Brain microvascular endothelial cell (primary cell): ENCODE measurements around the gene RIMBP3B.
"Not testable (repeated sequence)": the region's sequence is repeated elsewhere in the genome, so short reads cannot be mapped to it uniquely, and the experiment has no call there.

Experiments used
- DNase-seq: peaks from one replicate; pipeline ENCODE4 v3.0.0-alpha.2; 2020
- H3K27ac ChIP-seq: fragments of 250-450 bp; sonication (Bioruptor Pico); 2 replicates; pipeline ENCODE4 v1.5.1; 2020; ENCODE audit warnings: mild to moderate bottlenecking, moderate library complexity
- H3K27me3 ChIP-seq: fragments of 250-450 bp; sonication (Bioruptor Pico); replicated peaks from 2 replicates; pipeline ENCODE4 v1.5.1; 2020; ENCODE audit warnings: mild to moderate bottlenecking
- H3K36me3 ChIP-seq: fragments of 250-450 bp; sonication (Bioruptor Pico); replicated peaks from 2 replicates; pipeline ENCODE4 v1.5.1; 2020; ENCODE audit warnings: mild to moderate bottlenecking
- H3K4me3 ChIP-seq: 2 replicates; pipeline ENCODE4 v1.5.1; 2011; ENCODE audit warnings: low read depth, mild to moderate bottlenecking, control low read depth, low read length, moderate library complexity
- in situ Hi-C: cut with HindIII; loops from 2 replicates; pipeline ENCODE4 v1.10.0; 2017; ENCODE audit warnings: low sequenced_read_pairs, low pct_ligation_motif_present

The RIMBP3B gene, protein sequence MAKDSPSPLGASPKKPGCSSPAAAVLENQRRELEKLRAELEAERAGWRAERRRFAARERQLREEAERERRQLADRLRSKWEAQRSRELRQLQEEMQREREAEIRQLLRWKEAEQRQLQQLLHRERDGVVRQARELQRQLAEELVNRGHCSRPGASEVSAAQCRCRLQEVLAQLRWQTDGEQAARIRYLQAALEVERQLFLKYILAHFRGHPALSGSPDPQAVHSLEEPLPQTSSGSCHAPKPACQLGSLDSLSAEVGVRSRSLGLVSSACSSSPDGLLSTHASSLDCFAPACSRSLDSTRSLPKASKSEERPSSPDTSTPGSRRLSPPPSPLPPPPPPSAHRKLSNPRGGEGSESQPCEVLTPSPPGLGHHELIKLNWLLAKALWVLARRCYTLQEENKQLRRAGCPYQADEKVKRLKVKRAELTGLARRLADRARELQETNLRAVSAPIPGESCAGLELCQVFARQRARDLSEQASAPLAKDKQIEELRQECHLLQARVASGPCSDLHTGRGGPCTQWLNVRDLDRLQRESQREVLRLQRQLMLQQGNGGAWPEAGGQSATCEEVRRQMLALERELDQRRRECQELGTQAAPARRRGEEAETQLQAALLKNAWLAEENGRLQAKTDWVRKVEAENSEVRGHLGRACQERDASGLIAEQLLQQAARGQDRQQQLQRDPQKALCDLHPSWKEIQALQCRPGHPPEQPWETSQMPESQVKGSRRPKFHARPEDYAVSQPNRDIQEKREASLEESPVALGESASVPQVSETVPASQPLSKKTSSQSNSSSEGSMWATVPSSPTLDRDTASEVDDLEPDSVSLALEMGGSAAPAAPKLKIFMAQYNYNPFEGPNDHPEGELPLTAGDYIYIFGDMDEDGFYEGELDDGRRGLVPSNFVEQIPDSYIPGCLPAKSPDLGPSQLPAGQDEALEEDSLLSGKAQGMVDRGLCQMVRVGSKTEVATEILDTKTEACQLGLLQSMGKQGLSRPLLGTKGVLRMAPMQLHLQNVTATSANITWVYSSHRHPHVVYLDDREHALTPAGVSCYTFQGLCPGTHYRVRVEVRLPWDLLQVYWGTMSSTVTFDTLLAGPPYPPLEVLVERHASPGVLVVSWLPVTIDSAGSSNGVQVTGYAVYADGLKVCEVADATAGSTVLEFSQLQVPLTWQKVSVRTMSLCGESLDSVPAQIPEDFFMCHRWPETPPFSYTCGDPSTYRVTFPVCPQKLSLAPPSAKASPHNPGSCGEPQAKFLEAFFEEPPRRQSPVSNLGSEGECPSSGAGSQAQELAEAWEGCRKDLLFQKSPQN (N-terminal part only)

DNA sequence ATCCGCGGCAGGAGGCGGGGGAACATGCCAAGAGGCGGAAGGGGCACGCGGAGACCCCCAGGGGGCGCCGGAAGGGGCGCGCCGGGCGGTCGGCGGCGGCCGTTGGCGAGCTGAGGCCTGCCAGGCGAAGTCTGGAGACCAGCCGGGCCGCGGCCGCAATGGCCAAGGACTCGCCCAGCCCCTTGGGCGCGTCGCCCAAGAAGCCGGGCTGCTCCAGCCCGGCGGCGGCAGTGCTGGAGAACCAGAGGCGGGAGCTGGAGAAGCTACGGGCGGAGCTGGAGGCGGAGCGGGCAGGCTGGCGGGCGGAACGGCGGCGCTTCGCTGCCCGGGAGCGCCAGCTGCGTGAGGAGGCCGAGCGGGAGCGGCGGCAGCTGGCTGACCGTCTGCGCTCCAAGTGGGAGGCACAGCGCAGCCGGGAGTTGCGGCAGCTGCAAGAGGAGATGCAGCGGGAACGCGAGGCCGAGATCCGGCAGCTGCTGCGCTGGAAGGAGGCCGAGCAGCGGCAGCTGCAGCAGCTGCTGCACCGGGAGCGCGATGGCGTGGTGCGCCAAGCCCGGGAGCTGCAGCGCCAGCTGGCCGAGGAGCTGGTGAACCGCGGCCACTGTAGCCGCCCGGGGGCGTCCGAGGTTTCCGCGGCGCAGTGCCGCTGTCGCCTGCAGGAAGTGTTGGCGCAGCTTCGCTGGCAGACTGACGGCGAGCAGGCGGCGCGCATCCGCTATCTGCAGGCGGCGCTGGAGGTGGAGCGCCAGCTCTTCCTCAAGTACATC is at the start of gene RIMBP3B:
RIMBP3B (plus strand) TSS at position 51 of the 767 bp plus-strand sequence; CDS start at position 159, 108 bp downstream.
- H3K27ac ChIP-seq, H3K4me3 ChIP-seq, in situ Hi-C loops, DNase-seq, H3K36me3 ChIP-seq, H3K27me3 ChIP-seq: not testable (repeated sequence)

DNA sequence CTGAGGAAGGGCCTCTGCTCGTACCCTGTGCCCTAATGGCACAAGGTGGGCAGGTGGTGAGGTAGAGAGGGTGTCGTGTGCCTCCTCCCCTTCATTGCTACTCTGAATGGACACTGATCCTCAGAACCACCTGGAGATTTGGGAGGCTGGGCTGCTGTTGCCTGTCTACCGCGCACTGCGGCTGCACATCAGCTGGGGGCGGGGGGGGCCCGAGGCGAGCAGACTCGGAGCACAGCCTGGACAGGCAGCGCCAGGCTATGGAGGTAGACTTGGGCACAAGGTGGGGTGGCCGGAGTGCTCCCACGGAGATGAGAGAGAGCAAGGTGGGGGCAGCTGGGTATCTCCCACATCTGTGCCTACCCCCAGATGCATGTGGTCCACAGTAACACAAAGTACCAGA is 26.0 kb upstream of the RIMBP3B start:
- H3K4me3 ChIP-seq, H3K27ac ChIP-seq, DNase-seq, in situ Hi-C loops, H3K36me3 ChIP-seq, H3K27me3 ChIP-seq: not testable (repeated sequence)

DNA sequence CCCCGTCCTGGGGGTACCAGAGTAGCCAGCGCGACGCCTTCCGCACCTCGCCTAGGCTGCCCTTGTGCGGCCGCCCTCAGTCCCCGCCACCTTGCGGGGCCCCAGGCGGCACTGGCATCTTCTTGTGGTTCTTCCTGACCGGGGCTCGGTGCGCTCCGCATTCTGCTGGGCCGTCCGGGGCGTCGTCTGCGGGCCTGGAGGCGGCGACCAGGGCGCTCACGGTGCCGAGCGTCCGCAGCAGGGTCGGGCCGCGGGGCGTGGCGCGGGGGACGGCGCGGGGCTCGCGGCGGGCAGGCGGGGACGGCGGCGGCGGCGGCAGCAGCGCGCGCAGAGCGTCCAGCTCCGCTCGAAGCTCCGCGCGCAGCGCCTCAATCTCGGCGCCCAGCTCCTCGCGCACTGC is 23.0 kb upstream of the RIMBP3B start:
- H3K27me3 ChIP-seq, H3K4me3 ChIP-seq, in situ Hi-C loops, H3K36me3 ChIP-seq, DNase-seq, H3K27ac ChIP-seq: not testable (repeated sequence)

DNA sequence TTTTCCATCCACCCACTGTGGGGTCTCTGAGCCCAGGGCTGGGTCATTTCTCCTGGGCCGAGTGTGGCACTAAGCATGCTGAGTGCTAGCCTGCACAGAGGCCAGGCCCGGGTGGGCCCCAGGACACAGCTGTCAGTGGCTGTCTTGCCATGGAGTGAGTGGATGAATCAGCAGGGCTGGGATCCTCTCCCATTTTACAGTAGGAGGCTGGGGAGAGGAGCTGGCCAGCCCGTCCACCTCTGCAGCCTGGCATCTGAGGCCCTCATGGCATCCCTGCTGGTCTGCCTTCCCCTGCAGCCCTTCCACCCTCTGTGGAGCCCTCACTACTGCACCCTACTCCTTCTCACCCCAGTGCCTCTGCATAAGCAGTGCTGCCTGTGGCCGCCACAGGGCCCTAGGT is 21.1 kb upstream of the RIMBP3B start:
- H3K27me3 ChIP-seq, H3K4me3 ChIP-seq, in situ Hi-C loops, DNase-seq, H3K36me3 ChIP-seq, H3K27ac ChIP-seq: not testable (repeated sequence)

DNA sequence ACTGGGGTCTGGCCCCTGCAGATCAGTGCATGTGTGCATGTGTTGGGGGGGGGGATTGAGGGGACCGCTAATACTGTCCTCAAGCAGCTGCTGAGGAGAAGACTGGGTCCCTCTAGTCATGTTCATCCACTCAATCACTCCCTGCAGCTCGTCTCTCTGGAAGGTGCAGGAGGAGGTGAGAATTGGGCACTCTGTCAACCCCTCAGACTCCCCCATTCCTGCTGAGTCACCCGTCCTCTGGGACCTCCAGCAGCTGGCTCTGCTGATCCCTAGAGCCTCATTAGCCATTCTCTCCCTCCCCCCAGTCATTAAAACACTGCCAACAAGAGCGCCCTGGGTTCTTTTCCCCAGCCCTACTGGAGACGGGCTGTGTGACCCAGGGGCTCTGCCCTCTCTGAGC is 20.5 kb upstream of the RIMBP3B start:
- H3K27ac ChIP-seq, DNase-seq, H3K4me3 ChIP-seq, H3K27me3 ChIP-seq, H3K36me3 ChIP-seq, in situ Hi-C loops: not testable (repeated sequence)

DNA sequence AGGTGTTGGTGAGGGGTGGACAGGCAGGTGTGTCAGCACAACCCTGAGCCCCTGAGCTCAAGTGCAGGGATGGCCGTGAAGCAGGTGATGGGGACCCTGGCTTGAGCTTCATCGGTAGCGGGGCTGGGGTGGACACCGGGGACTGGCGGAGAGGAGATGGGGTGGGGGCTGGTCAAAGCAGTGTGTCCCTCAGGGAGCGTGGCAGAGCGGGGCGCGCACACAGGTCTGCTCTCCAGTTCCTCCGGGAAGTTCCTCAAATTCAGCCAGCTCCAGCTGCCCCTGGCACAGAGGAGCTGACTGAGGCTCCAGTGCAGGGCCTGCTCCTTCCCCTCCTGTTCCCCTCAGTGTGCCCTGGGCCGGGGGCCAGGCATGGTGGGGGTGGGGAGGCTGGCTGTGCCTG is 19.7 kb upstream of the RIMBP3B start:
- in situ Hi-C loops, H3K27me3 ChIP-seq, H3K36me3 ChIP-seq, DNase-seq, H3K27ac ChIP-seq, H3K4me3 ChIP-seq: not testable (repeated sequence)

DNA sequence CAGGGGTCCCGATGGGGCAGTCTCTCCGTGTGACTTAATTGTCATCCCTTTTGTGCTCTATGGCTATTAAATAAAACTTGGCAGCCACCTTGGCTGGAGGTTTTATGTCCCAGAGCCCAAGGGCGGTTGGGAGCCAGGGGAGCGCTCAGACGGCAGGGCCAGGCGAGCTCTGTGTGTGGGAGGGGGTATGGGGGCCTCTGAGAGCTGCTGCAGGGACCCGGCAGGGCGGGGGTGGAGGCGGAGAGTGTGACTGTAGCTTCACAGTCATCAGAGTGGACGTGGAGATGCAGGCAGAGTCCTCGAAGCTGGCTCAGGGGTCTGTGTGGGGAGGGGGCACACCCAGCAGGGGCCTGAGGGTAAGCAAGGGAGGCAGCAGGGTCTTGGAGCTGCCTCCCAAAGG is 19.2 kb upstream of the RIMBP3B start:
- H3K4me3 ChIP-seq, in situ Hi-C loops, H3K27ac ChIP-seq, H3K27me3 ChIP-seq, DNase-seq, H3K36me3 ChIP-seq: not testable (repeated sequence)

DNA sequence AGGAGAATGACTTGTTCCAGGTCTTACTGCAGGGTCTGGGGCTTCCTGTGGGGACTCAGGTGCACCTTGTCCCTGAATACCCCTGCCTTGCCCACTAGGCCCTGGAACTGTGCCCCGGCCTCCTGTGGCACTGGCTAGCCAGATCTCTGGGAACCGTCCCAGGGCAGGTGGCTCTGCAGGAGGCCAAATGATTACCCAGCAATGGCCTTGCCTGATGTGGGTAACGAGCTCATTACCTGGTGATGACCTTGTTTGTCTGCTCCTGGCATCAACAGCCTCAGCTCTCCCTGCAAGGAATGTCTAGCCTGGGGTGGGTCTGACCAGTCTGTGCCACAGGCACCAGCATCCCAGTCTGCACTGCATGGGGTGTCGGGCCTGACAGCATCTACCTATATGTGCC is 18.2 kb upstream of the RIMBP3B start:
- in situ Hi-C loops, H3K4me3 ChIP-seq, H3K27me3 ChIP-seq, DNase-seq, H3K36me3 ChIP-seq, H3K27ac ChIP-seq: not testable (repeated sequence)

DNA sequence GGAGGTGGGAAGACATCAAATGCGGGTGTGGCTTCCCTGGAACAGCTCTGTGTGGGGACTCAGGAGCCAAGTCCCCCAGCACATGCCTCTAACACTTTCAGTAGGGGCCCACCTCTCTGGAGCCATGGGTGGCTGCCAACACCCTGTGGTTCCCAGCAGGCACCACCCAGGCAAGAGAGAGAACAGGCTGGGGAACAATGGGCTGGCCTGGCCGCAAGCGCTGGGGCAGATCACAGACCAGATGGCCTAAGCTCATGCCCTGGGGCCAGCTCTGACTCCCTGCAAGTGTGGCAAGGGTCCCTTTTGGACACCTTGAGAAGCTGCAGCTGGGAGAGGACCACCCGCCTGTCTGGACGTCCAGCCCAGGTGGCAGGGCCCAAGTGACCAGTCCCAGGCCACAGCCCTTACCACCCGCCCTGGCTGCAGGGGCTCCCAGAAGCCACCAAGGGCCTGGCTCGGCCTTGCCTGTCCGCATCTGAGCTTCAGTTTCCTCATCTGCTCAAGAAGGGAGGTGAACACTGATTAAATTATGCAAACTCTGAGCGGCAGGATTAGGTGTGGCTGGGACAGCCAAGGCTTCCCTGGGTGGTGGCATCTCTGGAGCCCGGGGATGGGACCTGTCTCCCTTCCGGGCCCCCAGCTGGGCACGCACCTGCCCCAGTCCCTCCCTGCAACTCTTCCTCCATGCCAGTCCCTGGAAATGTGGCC is 14.8 kb upstream of the RIMBP3B start:
- H3K27me3 ChIP-seq, H3K27ac ChIP-seq, DNase-seq, in situ Hi-C loops, H3K4me3 ChIP-seq, H3K36me3 ChIP-seq: not testable (repeated sequence)

DNA sequence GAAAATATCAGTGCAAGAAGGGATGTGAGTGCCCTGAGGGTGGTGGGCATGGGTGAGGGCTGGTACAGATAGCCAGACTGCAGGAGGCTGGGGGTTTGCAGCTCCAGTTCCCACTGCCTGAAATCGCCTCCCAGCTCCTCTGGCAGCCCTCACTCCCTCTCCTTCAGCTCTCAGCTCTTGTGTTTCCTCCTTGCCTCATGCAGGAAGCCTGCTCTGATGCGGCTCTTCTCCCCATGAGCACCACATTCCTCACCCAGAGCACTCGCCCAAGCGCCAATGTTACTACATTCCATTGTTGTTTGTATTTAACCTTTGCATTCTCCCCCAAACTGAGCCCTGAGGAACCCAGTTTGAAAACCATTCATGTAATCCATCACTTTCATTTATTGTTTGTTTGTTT is 7.7 kb upstream of the RIMBP3B start:
- H3K27me3 ChIP-seq, DNase-seq, H3K4me3 ChIP-seq, in situ Hi-C loops, H3K27ac ChIP-seq, H3K36me3 ChIP-seq: not testable (repeated sequence)

DNA sequence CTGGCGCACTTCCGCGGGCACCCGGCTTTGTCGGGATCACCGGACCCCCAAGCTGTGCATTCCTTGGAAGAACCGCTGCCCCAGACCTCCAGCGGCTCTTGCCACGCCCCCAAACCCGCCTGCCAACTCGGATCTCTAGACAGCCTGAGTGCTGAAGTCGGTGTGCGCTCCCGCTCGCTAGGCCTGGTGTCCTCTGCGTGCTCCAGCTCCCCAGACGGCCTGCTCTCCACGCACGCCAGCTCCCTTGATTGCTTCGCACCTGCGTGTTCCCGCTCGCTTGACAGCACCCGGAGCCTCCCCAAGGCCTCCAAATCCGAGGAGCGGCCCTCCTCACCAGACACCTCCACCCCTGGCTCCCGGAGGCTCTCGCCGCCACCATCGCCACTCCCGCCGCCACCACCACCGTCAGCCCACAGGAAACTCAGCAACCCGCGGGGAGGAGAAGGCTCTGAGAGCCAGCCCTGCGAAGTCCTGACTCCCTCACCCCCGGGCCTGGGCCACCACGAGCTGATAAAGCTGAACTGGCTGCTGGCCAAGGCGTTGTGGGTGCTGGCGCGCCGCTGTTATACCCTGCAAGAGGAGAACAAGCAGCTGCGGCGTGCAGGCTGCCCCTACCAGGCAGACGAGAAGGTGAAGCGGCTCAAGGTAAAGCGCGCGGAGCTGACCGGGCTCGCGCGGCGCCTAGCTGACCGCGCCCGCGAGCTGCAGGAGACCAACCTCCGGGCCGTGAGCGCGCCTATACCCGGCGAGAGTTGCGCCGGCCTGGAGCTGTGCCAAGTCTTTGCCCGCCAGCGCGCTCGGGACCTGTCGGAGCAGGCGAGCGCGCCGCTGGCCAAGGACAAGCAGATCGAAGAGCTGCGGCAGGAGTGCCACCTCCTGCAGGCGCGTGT is 1.2 kb downstream of the RIMBP3B start:
- DNase-seq = not testable (repeated sequence)

DNA sequence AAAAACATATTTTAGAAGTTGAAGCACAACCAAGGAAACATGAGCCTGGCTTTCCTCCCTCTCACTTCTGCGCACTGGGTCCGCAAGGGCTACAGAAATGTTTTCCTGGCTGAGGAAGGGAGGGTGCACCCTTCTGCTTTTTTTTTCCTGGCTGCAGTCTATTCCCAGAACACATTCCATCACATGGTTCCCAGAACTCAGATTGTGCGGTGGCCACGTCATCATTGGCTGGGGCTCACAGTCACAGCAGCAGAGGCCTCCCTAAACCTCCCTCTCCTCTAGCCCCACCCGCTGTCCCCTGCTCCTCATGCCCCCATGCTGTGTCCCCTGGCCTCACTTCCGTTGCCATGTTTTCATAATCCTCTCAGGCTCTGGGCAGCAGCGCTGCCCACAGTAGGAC is 5.9 kb downstream of the RIMBP3B start:
- H3K36me3 ChIP-seq, H3K27ac ChIP-seq, in situ Hi-C loops, H3K4me3 ChIP-seq, H3K27me3 ChIP-seq, DNase-seq: not testable (repeated sequence)

More for the DNA sequence above, 1.2 kb downstream of the RIMBP3B start:
- H3K4me3 ChIP-seq, H3K36me3 ChIP-seq, H3K27ac ChIP-seq, in situ Hi-C loops, H3K27me3 ChIP-seq: not testable (repeated sequence)
